ENCODE results near the gene FNDC3A.

DNA sequence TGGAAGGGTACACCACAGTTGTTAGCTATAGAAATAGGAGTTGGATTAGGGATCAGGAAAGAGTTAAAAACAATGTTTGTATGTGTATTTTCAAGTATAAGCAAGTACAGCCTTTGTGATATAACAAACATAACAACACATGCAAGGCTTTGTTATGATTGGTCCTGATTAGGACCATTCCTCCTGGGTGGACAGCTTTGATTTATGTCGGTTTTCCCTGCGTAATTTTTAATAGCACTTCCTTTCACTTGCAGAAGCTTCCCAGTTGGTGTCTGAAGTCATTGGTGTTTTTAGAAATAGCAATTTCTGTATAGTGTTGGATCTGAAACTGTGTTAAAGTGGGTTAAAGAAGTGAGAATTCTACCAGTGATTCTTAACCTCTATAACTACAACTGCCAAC lies 10.0 kb downstream of the FNDC3A start:
- TF ChIP-seq SP1 (IDR thresholded peaks at IDR 0.05): no peak
- TF ChIP-seq FOXA1 (IDR thresholded peaks at IDR 0.05): no peak
- TF ChIP-seq RAD21 (IDR thresholded peaks at IDR 0.05): no peak
- TF ChIP-seq, protein P1, sequence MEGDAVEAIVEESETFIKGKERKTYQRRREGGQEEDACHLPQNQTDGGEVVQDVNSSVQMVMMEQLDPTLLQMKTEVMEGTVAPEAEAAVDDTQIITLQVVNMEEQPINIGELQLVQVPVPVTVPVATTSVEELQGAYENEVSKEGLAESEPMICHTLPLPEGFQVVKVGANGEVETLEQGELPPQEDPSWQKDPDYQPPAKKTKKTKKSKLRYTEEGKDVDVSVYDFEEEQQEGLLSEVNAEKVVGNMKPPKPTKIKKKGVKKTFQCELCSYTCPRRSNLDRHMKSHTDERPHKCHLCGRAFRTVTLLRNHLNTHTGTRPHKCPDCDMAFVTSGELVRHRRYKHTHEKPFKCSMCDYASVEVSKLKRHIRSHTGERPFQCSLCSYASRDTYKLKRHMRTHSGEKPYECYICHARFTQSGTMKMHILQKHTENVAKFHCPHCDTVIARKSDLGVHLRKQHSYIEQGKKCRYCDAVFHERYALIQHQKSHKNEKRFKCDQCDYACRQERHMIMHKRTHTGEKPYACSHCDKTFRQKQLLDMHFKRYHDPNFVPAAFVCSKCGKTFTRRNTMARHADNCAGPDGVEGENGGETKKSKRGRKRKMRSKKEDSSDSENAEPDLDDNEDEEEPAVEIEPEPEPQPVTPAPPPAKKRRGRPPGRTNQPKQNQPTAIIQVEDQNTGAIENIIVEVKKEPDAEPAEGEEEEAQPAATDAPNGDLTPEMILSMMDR (IDR thresholded peaks at IDR 0.05; ENCODE audit: low read depth, low read length, missing input control): no peak
- TF ChIP-seq, protein P2, sequence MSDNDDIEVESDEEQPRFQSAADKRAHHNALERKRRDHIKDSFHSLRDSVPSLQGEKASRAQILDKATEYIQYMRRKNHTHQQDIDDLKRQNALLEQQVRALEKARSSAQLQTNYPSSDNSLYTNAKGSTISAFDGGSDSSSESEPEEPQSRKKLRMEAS (IDR thresholded peaks at IDR 0.05): no peak
